ENCODE data around the gene PCGF2. TPM values are rescaled to one million over a fixed set of nuclear protein-coding genes. Genes with fewer than 3 reads are reported as not detected.

PCGF2 gene
- total RNA-seq, 2 donors from 2014 or later = 14.1 to 28.4 TPM

- no peak for DNase-seq (ENCODE audit: low spot score)
- no peak overlapping the region for H3K4me3 ChIP-seq
- ATAC-seq (ENCODE audit: insufficient number of reproducible peaks, low FRiP score, low read depth) = no peak
- no peaks in the 10 kb centered on the region for H3K9me3 ChIP-seq
- H3K27ac ChIP-seq = no peak overlapping the region
- no peak for TF ChIP-seq CTCF (IDR thresholded peaks at IDR 0.05)
- H3K27me3 ChIP-seq (replicated peaks; ENCODE audit: insufficient read depth) = no peaks in the 10 kb centered on the region
- peaks cover 64% of the 10 kb centered on the region for H3K36me3 ChIP-seq
- no peaks in the 10 kb centered on the region for H3K4me1 ChIP-seq (ENCODE audit: control insufficient read depth in 1 of 2, low read depth in 2 of 2)
Measured at GRCh38 chr17:38713456-38714075, 34.6 kb downstream of the PCGF2 start.

GRCh38 chr17:38712593-38712992, 35.5 kb downstream of the PCGF2 start:
- ATAC-seq (ENCODE audit: insufficient number of reproducible peaks, low FRiP score, low read depth) (no peak), DNase-seq (ENCODE audit: low spot score) (no peak)
- Histone ChIP-seq H3K27ac (no peak overlapping the region), H3K4me3 (no peak overlapping the region), H3K27me3 (replicated peaks; ENCODE audit: insufficient read depth) (no peaks in the 10 kb centered on the region), H3K9me3 (no peaks in the 10 kb centered on the region), H3K4me1 (ENCODE audit: control insufficient read depth in 1 of 2, low read depth in 2 of 2) (no peaks in the 10 kb centered on the region), H3K36me3 (peaks cover 60% of the 10 kb centered on the region)
- no peak for TF ChIP-seq CTCF (IDR thresholded peaks at IDR 0.05)

GRCh38 chr17:38711792-38712571, 36.2 kb downstream of the PCGF2 start:
- Histone ChIP-seq H3K27me3 (replicated peaks; ENCODE audit: insufficient read depth) (no peaks in the 10 kb centered on the region), H3K36me3 (peaks cover 55% of the 10 kb centered on the region), H3K27ac (no peak overlapping the region), H3K4me1 (ENCODE audit: control insufficient read depth in 1 of 2, low read depth in 2 of 2) (peaks cover 0 to 4% of the 10 kb centered on the region in 2 donors), H3K9me3 (no peaks in the 10 kb centered on the region), H3K4me3 (no peak overlapping the region)
- ATAC-seq (ENCODE audit: insufficient number of reproducible peaks, low FRiP score, low read depth) (no peak), DNase-seq (ENCODE audit: low spot score) (no peak)
- TF ChIP-seq CTCF (IDR thresholded peaks at IDR 0.05) = no peak

- no peak for TF ChIP-seq CTCF (IDR thresholded peaks at IDR 0.05)
- H3K4me3 ChIP-seq = no peak overlapping the region
- peaks cover 0 to 12% of the 10 kb centered on the region in 2 donors for H3K4me1 ChIP-seq (ENCODE audit: control insufficient read depth in 1 of 2, low read depth in 2 of 2)
- H3K27me3 ChIP-seq (replicated peaks; ENCODE audit: insufficient read depth) = no peaks in the 10 kb centered on the region
- ATAC-seq (ENCODE audit: insufficient number of reproducible peaks, low FRiP score, low read depth) = no peak
- DNase-seq (ENCODE audit: low spot score) = no peak
- H3K27ac ChIP-seq = no peak overlapping the region
- no peaks in the 10 kb centered on the region for H3K9me3 ChIP-seq
- peaks cover 45% of the 10 kb centered on the region for H3K36me3 ChIP-seq
Measured at GRCh38 chr17:38710985-38711384, 37.2 kb downstream of the PCGF2 start.

- ATAC-seq (ENCODE audit: insufficient number of reproducible peaks, low FRiP score, low read depth) (no peak), DNase-seq (ENCODE audit: low spot score) (no peak)
- Histone ChIP-seq H3K4me3 (no peak overlapping the region), H3K4me1 (ENCODE audit: control insufficient read depth in 1 of 2, low read depth in 2 of 2) (peaks cover 0 to 12% of the 10 kb centered on the region in 2 donors), H3K9me3 (no peaks in the 10 kb centered on the region), H3K27ac (no peak overlapping the region), H3K36me3 (peaks cover 41% of the 10 kb centered on the region), H3K27me3 (replicated peaks; ENCODE audit: insufficient read depth) (no peaks in the 10 kb centered on the region)
- no peak for TF ChIP-seq CTCF (IDR thresholded peaks at IDR 0.05)
Measured at GRCh38 chr17:38710604-38710962, 37.6 kb downstream of the PCGF2 start.

All from thoracic aorta (tissue), 2 donors.